ENCODE data around the gene PHLDB3. TPM values are rescaled to one million over a fixed set of nuclear protein-coding genes. Genes with fewer than 3 reads are reported as not detected.

The PHLDB3 gene
- 14.0 TPM for polyA plus RNA-seq (2013)

DNA sequence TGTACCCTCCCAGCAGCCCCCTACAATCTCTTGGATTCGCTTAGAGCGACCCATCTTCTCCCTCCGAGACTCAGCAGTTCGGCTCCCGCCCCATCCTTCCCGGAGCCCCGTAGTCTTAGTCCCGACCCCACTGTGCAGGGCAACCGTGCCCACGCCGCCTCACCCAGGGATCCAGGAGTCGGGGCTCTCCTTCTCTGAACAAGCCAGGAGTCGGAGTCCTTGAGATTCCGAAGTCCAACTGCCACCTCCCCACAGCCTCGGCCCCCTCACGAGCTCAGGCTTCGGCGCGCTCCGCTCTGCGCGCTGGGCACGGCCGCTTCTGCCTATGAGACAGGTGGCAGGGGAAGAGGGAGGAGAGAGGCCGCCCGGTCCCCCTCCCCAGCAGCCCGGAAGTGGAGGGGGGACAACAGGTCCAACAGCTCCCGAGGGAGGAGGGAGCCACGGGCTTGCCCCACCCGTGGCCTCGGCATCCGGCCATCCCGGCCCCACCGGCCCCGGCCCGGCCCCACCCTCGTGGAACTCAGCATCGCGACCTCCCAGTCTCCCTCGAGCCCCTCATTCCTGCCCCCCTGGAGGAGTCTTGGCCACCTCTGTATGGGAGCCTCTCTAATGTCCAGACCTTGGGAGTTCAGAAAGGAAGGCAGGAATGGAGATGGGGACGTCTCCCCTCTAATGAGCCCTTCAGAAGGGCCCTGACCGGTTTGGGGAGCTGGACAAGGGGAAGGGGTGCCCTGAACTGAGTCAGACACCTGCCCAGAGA lies at the start of gene PHLDB3:
Gene PHLDB3 (minus strand): TSS at position 321 of the 760 bp plus-strand sequence. CDS start 628 bp downstream, outside the sequence.
- peaks cover 3 to 24% (median 14%) of the 10 kb centered on the region in 4 experiments for H3K36me3 ChIP-seq (ENCODE audit: control insufficient read depth in 4 of 4, insufficient read depth in 4 of 4, low read length in 3 of 4)
- H3K27me3 ChIP-seq (replicated peaks in 2 of 5; ENCODE audit: control insufficient read depth in 4 of 5, insufficient read depth in 5 of 5, low read length in 4 of 5): no peaks in the 10 kb centered on the region
- peak within 1 kb of the TSS; percentile 70 to 93 (median 85) for H3K4me3 ChIP-seq (ENCODE audit: control insufficient read depth in 1 of 7, extremely low read depth in 1 of 7, insufficient read depth in 4 of 7, low read depth in 2 of 7, low read length in 6 of 7)
- CTCF ChIA-PET: interaction anchor here (0.9 to 1.5 kb wide), 8 partner anchors 11 to 76 kb away, joined by 3 to 6 read pairs (median 4); partner anchors contain the start of gene ETHE1
- POLR2A ChIA-PET: interaction anchor here (1.4 kb wide), 1 partner anchor 41 kb away, joined by 6 read pairs; no protein-coding TSS in a partner anchor
- no peaks in the 10 kb centered on the region for H3K9me3 ChIP-seq (ENCODE audit: control extremely low read depth in 1 of 5, control insufficient read depth in 4 of 5, insufficient read depth in 2 of 5, low read depth in 1 of 5, low read length in 4 of 5)
- H3K4me1 ChIP-seq (ENCODE audit: control extremely low read depth in 1 of 4, control insufficient read depth in 4 of 4, insufficient read depth in 4 of 4, low read length in 3 of 4): peaks cover 0 to 24% (median 20%) of the 10 kb centered on the region in 4 experiments
- 2% methylated on average over 23 of the region's 42 CpGs for WGBS (ENCODE audit: insufficient coverage)
- no peak for DNase-seq
- H3K27ac ChIP-seq (ENCODE audit: insufficient read depth in 1 of 2, low read depth in 1 of 2, low read length in 2 of 2, poor library complexity in 1 of 2, severe bottlenecking in 2 of 2): peak within 1 kb of the TSS in 1 of 2 experiments; percentile 79

DNA sequence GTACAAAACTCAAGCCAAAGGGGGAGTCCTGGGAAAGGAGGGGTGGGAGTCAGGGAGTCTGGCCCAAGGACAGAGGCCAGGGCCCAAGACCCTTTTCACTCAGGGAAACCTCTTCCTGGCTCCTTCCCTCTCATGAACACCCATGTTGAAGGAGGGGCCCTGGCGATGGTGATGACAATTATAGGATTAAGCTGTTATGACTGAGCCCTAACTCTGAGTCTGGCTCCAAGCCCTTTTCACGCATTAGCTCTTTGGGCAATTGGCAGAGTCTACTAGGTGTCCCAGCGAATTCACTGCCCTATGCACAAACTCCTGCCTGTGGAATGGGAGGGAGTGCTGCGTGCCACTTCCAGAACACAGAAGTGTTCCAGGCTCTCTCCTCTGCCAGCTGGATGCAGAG lies 49.1 kb upstream of the PHLDB3 start:
- DNase-seq: no peak
- POLR2A ChIA-PET: interaction anchor here (0.7 kb wide), 1 partner anchor 43 kb away, joined by 3 read pairs; no protein-coding TSS in a partner anchor
- WGBS (ENCODE audit: insufficient coverage): 100% methylated on average over 3 of the region's 4 CpGs
- no peak overlapping the region for H3K4me3 ChIP-seq (ENCODE audit: control insufficient read depth in 1 of 7, extremely low read depth in 1 of 7, insufficient read depth in 4 of 7, low read depth in 2 of 7, low read length in 6 of 7)
- H3K9me3 ChIP-seq (ENCODE audit: control extremely low read depth in 1 of 5, control insufficient read depth in 4 of 5, insufficient read depth in 2 of 5, low read depth in 1 of 5, low read length in 4 of 5): no peaks in the 10 kb centered on the region
- no peaks in the 10 kb centered on the region for H3K4me1 ChIP-seq (ENCODE audit: control extremely low read depth in 1 of 4, control insufficient read depth in 4 of 4, insufficient read depth in 4 of 4, low read length in 3 of 4)
- CTCF ChIA-PET: interaction anchor here (0.6 to 14.5 kb wide), 6 partner anchors 10 to 73 kb away, joined by 3 to 247 read pairs (median 4); partner anchors contain the start of genes IRGQ, ZNF575 and ZNF576
- no peaks in the 10 kb centered on the region for H3K27me3 ChIP-seq (replicated peaks in 2 of 5; ENCODE audit: control insufficient read depth in 4 of 5, insufficient read depth in 5 of 5, low read length in 4 of 5)
- H3K36me3 ChIP-seq (ENCODE audit: control insufficient read depth in 4 of 4, insufficient read depth in 4 of 4, low read length in 3 of 4): peaks cover 4 to 63% (median 41%) of the 10 kb centered on the region in 4 experiments
- no peak overlapping the region for H3K27ac ChIP-seq (ENCODE audit: insufficient read depth in 1 of 2, low read depth in 1 of 2, low read length in 2 of 2, poor library complexity in 1 of 2, severe bottlenecking in 2 of 2)

DNA sequence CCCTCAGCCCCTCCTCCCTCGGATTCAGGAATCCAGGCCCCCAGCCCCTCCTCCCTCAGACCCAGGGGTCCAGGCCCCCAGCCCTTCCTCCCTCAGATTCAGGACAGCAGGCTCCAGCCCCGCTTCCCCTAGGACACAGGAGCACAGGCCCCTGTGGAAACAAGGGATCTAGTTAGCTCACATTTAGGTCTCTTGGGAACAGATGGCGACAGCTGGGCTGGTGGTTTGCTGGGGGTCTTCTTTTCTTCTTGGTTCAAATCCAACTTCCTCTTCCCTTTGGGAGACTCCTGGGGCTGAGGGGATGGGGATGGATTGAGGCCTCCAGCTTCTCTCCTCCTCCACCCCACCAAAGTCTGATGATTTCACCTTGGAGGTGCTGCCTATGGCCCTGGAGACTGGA lies 48.1 kb upstream of the PHLDB3 start:
- Histone ChIP-seq H3K4me1 (ENCODE audit: control extremely low read depth in 1 of 4, control insufficient read depth in 4 of 4, insufficient read depth in 4 of 4, low read length in 3 of 4) (no peaks in the 10 kb centered on the region), H3K9me3 (ENCODE audit: control extremely low read depth in 1 of 5, control insufficient read depth in 4 of 5, insufficient read depth in 2 of 5, low read depth in 1 of 5, low read length in 4 of 5) (no peaks in the 10 kb centered on the region), H3K4me3 (ENCODE audit: control insufficient read depth in 1 of 7, extremely low read depth in 1 of 7, insufficient read depth in 4 of 7, low read depth in 2 of 7, low read length in 6 of 7) (no peak overlapping the region), H3K27me3 (replicated peaks in 2 of 5; ENCODE audit: control insufficient read depth in 4 of 5, insufficient read depth in 5 of 5, low read length in 4 of 5) (no peaks in the 10 kb centered on the region), H3K27ac (ENCODE audit: insufficient read depth in 1 of 2, low read depth in 1 of 2, low read length in 2 of 2, poor library complexity in 1 of 2, severe bottlenecking in 2 of 2) (no peak overlapping the region), H3K36me3 (ENCODE audit: control insufficient read depth in 4 of 4, insufficient read depth in 4 of 4, low read length in 3 of 4) (peaks cover 4 to 59% (median 38%) of the 10 kb centered on the region in 4 experiments)
- WGBS (ENCODE audit: insufficient coverage): no CpG with 5 or more reads among the region's 3 CpGs
- ChIA-PET POLR2A (no interaction called here), CTCF (interaction anchor here (0.8 to 14.5 kb wide), 6 partner anchors 11 to 116 kb away, joined by 3 to 247 read pairs (median 4); partner anchors contain the start of genes IRGQ, ZNF575 and ZNF576)
- DNase-seq: no peak

- WGBS (ENCODE audit: insufficient coverage): 82% methylated on average over 2 of the region's 3 CpGs
- no peak overlapping the region for H3K4me3 ChIP-seq (ENCODE audit: control insufficient read depth in 1 of 7, extremely low read depth in 1 of 7, insufficient read depth in 4 of 7, low read depth in 2 of 7, low read length in 6 of 7)
- DNase-seq: no peak
- no peaks in the 10 kb centered on the region for H3K9me3 ChIP-seq (ENCODE audit: control extremely low read depth in 1 of 5, control insufficient read depth in 4 of 5, insufficient read depth in 2 of 5, low read depth in 1 of 5, low read length in 4 of 5)
- CTCF ChIA-PET: interaction anchor here (0.8 to 14.5 kb wide), 3 partner anchors 14 to 116 kb away, joined by 3 to 247 read pairs (median 111); partner anchors contain the start of genes IRGQ, ZNF575 and ZNF576
- no peak overlapping the region for H3K27ac ChIP-seq (ENCODE audit: insufficient read depth in 1 of 2, low read depth in 1 of 2, low read length in 2 of 2, poor library complexity in 1 of 2, severe bottlenecking in 2 of 2)
- no peaks in the 10 kb centered on the region for H3K27me3 ChIP-seq (replicated peaks in 2 of 5; ENCODE audit: control insufficient read depth in 4 of 5, insufficient read depth in 5 of 5, low read length in 4 of 5)
- H3K4me1 ChIP-seq (ENCODE audit: control extremely low read depth in 1 of 4, control insufficient read depth in 4 of 4, insufficient read depth in 4 of 4, low read length in 3 of 4): no peaks in the 10 kb centered on the region
- POLR2A ChIA-PET: no interaction called here
- peaks cover 4 to 56% (median 38%) of the 10 kb centered on the region in 4 experiments for H3K36me3 ChIP-seq (ENCODE audit: control insufficient read depth in 4 of 4, insufficient read depth in 4 of 4, low read length in 3 of 4)
Observed at GRCh38 chr19:43552198-43552450, 47.6 kb upstream of the PHLDB3 start.

GRCh38 chr19:43551399-43552197 lies 47.1 kb upstream of the PHLDB3 start:
- ChIA-PET CTCF (interaction anchor here (7.7 to 14.5 kb wide), 2 partner anchors 14 to 42 kb away, joined by 111 to 247 read pairs; partner anchors contain the start of genes IRGQ, ZNF575 and ZNF576), POLR2A (no interaction called here)
- Histone ChIP-seq H3K36me3 (ENCODE audit: control insufficient read depth in 4 of 4, insufficient read depth in 4 of 4, low read length in 3 of 4) (peaks cover 4 to 58% (median 40%) of the 10 kb centered on the region in 4 experiments), H3K27me3 (replicated peaks in 2 of 5; ENCODE audit: control insufficient read depth in 4 of 5, insufficient read depth in 5 of 5, low read length in 4 of 5) (no peaks in the 10 kb centered on the region), H3K4me1 (ENCODE audit: control extremely low read depth in 1 of 4, control insufficient read depth in 4 of 4, insufficient read depth in 4 of 4, low read length in 3 of 4) (no peaks in the 10 kb centered on the region), H3K9me3 (ENCODE audit: control extremely low read depth in 1 of 5, control insufficient read depth in 4 of 5, insufficient read depth in 2 of 5, low read depth in 1 of 5, low read length in 4 of 5) (no peaks in the 10 kb centered on the region), H3K4me3 (ENCODE audit: control insufficient read depth in 1 of 7, extremely low read depth in 1 of 7, insufficient read depth in 4 of 7, low read depth in 2 of 7, low read length in 6 of 7) (no peak overlapping the region), H3K27ac (ENCODE audit: insufficient read depth in 1 of 2, low read depth in 1 of 2, low read length in 2 of 2, poor library complexity in 1 of 2, severe bottlenecking in 2 of 2) (no peak overlapping the region)
- DNase-seq: no peak
- 94% methylated on average over 22 of the region's 23 CpGs for WGBS (ENCODE audit: insufficient coverage)

GRCh38 chr19:43548706-43549105 lies 44.2 kb upstream of the PHLDB3 start:
- DNase-seq: no peak
- no peak overlapping the region for H3K4me3 ChIP-seq (ENCODE audit: control insufficient read depth in 1 of 7, extremely low read depth in 1 of 7, insufficient read depth in 4 of 7, low read depth in 2 of 7, low read length in 6 of 7)
- 100% methylated on average over 1 of the region's 2 CpGs for WGBS (ENCODE audit: insufficient coverage)
- no peaks in the 10 kb centered on the region for H3K9me3 ChIP-seq (ENCODE audit: control extremely low read depth in 1 of 5, control insufficient read depth in 4 of 5, insufficient read depth in 2 of 5, low read depth in 1 of 5, low read length in 4 of 5)
- H3K36me3 ChIP-seq (ENCODE audit: control insufficient read depth in 4 of 4, insufficient read depth in 4 of 4, low read length in 3 of 4): peaks cover 5 to 62% (median 45%) of the 10 kb centered on the region in 4 experiments
- no peaks in the 10 kb centered on the region for H3K4me1 ChIP-seq (ENCODE audit: control extremely low read depth in 1 of 4, control insufficient read depth in 4 of 4, insufficient read depth in 4 of 4, low read length in 3 of 4)
- ChIA-PET POLR2A (no interaction called here), CTCF (interaction anchor here (0.7 to 2.7 kb wide), 4 partner anchors 9 to 46 kb away, joined by 4 to 10 read pairs (median 4); partner anchors contain the start of gene IRGQ)
- H3K27me3 ChIP-seq (replicated peaks in 2 of 5; ENCODE audit: control insufficient read depth in 4 of 5, insufficient read depth in 5 of 5, low read length in 4 of 5): no peaks in the 10 kb centered on the region
- no peak overlapping the region for H3K27ac ChIP-seq (ENCODE audit: insufficient read depth in 1 of 2, low read depth in 1 of 2, low read length in 2 of 2, poor library complexity in 1 of 2, severe bottlenecking in 2 of 2)

Data from common myeloid progenitor, CD34-positive (primary cell).